HG03342 (cell line): ENCODE data around the gene ASPG.

ENCODE experiments used
- ATAC-seq: cut with Tn5 transposase; IDR thresholded peaks from one replicate; pipeline ENCODE4 v1.9.1; 2021; ENCODE audit warnings: mild to moderate bottlenecking, moderate library complexity; ENCODE audit not compliant: unreplicated experiment

Gene ASPG

DNA sequence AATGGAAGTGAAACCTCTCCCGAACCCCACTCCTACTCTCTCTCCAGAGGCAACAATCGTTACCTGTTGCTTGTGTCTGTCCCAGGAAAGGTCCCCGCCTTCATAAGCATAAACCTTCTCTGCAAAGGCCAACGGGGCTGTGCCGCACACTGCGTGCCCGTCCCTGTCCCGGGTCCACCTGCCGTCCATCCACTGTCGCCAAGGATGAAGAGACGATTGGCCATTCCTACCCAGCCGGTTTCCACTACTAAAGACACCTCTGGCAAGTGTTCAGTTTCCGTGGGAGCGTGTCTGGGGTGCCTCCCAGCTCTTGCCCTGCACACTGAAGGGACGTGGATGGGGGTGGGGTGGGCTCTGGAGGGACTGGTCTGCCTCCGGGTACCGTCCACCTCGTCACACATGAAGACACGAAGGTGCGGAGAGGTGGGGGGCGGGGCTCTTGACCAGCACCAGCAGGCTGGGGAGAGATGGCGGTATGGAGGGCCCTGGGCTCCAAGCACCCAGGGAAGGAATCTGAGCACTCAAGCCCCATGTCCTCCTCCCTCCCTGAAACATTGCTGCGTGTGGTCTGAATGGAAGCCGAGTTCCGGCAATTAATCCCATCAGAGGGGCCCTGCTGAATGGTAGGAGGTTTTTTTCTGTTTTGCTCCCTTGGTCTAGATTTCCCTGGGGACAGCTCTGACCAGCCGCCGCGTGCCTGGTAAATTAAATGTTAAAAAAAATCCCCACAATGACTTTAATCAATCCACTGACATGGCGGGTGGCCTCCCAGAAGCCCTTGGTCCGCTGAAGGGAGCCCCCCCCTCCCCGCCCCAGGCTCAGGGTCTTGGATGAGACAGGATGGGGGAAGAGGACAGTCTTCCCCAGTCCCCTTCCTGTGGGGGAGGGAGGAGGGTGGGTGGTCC, 48.8 kb downstream of the ASPG start:
- ATAC-seq = no peak

DNA sequence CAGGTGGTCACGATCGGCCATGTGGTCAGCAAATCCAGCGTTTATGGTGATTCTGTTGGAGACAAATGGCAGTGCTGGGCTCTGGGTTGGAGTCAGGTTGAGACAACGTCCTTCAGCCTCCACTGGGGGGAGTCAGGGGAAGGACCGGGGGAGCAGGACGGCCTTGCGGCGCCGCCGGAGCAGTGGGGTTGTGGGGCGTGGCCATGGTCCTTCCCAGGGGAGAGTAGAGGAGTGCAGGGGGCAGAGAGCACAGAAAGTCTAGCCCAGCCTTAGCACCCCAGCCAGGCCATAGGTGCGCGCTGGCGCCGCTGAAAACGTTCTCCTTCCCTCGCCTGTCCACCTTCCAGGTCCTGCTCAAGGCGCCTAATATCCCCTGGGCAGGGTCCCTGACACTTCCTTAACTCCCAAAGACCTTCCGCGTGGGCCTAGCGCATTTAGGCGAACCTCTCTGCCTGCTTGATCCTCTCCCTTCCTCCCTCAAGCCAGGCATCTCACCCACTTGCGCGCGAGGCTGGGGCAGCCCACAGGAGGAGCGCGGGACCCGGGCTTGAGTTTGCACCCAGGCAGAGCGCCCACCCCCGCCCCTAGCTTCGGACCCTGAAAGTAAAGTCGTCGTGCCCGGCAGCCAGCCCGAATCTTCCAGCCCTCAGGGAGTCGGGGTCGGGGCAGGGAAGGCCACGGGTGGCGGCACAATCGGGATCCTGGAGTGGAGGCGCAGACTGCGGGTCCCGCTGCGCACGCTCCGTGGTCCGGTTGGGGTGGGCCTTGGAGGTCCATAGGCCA, 49.8 kb downstream of the ASPG start:
- ATAC-seq = no peak

DNA sequence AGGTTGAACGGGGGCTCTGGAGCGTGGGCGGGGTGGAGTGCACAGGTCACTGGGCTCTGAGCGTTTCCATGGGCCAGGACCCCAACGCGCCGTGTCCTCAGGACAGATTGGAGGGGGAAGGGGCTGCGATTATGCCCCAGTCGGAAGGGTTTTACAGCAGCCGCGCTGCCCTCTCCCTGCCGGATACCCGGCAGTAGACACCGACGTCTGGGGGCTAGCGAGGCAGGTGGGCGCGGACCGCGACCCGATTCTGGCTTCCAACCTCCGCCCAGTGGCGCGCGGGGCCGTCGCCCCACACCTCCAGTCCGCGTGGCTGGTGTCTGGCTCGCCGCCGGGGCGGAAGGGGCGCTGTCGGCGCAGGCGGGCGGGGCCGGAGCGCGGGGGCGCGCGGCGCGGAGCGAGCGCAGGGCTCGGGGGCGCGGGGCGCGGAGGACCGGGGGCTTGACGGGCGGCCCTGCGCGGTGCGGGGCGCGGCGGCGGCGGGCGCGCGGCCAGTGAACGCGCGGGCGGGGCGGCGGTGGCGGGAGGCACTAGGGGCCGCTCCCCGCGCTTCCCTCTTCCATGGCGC, 50.5 kb downstream of the ASPG start:
- ATAC-seq = no peak

DNA sequence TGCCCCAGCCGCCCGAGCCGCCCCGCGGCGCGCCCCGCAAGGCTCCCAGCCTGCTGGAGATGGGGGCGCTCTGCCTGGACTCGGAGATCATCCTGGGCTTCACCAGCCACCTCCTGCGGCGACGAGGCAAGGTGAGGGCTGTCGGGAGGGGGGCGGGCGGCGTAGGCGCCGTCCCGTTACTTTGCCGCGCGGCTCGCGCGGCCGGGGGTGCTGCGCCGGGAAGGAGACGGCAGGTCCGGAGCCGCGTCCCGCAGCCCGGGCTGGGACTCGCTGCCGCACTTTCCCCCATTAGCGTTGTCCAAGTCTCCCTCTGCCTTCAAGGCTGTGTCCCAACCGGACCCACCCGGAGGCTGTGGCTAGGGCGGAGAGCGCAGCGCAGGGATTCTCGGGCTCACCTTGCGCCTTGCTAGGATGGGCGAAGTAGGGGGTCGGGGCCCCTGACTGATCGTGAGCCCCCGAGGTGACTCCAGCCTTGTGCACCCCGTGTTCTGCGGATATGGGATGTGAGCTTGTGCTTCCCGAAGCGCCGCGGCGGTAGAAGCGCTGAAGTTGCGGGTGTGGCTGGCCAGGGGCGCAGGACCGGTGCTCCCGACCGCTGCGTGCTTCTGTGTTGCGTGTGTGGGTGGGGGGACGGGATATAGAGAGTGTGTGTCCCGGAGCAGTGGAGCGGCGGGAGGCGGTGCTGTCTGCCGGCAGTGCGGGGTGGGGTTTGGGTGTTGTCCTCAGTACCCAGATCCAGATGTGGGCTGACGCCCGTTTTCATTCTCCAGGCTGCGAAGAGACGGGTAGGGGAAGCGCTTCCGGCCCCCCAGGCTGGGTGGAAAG, 51.2 kb downstream of the ASPG start:
- ATAC-seq = no peak

DNA sequence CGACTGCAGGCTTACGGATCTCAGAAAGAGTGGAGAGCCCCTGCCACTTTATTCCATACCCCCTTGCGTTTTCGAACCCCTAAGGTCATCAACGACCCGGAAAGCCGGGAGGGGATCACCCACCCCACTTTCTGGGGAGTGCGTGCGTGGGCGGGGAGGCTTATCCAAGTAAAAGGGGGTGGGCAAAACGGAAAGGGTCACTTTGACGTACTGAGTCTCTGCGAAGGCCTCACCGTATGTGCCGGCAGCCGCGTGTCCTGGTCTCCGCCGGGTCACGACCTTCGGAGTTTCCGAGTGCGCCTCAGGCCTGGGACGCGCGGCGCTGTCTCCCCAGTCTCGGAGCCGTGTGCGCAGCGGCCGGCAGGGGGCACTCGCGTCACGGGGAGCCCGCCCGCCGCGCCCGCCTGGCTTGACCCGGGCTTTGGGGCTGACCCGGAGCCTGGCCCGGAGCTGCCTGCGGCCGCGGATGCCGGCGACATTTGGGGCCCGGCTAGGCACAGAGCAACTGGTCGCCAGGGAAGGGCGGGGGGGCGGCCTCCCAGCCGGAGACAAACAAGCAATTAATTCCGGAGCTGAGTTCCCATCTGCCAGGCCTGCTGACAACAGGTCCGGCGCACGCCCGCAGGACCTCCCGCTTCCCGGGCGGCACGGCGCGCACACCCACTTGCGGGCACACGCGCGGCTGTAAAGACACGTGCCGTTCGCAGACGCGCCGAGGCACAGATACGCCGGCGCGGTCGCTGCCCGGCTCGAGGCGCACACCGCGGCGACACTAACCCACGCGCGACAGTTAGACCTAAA, 52.0 kb downstream of the ASPG start:
- ATAC-seq = no peak

DNA sequence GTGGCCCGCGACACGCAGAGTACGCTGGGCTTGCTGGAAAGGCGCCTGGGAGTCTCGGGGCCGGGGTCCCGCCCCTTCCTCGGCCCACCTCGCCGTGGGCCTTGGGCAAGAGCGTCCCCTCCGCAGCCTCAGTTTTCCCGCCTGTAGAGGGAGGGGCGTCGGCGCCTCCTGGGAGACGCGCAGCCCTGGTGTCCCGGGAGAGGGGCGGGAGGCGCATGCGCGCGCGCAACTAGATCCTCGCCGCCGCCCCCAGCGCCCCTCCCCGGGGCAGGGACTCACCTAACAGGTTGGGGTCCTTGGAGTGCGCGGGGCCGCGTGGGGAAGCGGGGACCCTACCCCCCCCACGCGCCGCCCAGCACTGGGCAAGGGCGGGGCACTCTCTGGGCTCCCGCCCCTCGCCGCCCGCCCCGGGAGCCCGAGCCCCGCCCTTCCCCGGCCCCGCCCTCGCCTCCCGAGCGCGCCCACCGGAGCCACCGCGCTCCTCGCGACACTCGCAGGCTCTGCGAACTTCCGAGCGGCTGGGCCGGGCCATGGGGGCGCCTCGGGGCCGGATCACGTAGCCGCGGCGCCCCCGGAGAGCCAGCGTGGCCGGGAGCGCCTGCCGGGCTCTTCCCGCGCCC, 52.7 kb downstream of the ASPG start, which contains the start of gene KIF26A:
KIF26A (plus strand) TSS at position 490 of the 620 bp plus-strand sequence. CDS start 136 bp downstream, outside the sequence.
- no peak for ATAC-seq

DNA sequence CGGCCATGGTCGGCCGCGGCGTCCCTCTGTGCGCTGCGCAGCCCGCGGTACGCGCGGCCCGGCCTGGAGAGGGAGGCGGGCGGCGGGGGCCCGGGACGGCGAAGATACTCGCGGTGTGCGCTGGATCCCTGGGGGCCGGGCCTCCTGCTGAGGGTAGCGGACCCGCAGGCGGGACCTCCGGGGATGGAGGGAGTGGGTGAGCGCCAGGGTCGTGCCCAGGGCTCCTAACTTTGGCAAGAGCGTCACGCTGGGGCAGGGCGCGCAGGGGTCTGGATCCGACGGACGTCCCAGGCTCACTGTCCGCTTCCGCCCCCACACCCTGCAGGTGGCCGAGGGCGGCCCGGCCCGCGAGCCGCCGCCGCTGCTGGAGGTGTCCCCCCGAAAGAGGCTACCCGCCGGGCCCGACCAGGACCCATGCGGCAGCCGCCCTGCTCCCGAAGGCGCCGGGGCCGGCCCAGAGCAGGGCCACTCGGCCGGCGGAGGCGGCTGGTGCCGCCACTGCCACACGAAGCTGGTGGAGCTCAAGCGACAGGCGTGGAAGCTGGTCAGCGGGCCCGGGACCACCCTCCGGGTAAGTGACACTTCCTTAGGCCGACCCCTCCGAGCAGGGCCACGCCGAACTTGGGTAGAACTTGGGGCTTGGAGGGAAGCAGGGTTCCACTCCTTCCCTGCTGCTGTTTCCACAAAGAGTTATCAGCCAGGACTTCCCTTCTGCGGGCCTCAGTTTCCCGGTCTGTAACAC, 53.4 kb downstream of the ASPG start:
- ATAC-seq = no peak

DNA sequence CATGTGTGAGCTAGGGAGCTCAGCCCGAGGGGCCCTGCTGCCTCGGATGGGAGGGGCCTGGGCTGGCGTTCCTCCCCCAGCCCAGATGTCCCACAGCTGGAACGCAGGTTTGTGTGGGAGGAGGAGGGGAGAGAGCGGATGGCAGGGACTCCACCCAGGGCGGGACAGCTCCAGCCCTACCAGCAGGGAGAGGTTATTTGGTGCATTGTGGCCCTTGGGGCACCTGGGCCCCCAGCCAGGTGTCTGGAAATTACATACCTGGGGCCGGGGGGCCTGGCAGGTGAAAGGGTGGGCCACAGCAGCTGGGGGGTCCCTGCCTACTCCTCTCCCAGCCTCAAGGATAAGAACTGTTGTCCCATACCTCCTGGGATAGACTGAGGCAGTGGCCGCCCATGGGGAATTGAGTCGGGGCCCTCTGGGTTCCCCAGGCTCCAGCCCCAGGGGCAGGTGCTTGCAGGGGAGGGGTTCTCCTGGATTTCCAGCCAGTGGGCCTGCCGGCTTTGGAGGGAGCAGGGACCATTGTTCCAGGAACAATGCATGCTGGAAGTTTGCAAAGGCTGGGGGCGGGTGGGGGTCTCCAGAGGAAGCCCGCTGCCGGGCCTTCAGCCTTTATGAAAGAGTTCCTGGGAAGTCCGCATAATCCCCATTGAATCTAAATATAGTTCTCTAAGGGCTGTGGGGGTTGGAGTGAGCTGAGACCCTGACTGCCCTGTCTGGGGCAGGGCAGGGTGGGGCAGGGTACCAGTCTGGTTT, 54.1 kb downstream of the ASPG start:
- ATAC-seq = no peak

DNA sequence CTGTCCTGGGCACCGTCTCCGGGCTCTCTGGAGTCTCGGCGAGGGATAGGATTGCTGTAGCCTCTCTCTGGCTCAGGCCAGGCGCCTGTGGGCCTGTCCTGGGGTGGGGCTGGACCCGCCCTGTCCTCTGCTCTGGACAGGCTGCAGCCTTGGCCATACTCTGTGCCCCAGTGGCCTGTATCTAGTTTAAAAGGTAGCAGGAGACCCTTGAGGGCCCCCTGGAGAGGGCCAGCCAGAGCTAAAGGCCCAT, 54.6 kb downstream of the ASPG start:
- no peak for ATAC-seq

DNA sequence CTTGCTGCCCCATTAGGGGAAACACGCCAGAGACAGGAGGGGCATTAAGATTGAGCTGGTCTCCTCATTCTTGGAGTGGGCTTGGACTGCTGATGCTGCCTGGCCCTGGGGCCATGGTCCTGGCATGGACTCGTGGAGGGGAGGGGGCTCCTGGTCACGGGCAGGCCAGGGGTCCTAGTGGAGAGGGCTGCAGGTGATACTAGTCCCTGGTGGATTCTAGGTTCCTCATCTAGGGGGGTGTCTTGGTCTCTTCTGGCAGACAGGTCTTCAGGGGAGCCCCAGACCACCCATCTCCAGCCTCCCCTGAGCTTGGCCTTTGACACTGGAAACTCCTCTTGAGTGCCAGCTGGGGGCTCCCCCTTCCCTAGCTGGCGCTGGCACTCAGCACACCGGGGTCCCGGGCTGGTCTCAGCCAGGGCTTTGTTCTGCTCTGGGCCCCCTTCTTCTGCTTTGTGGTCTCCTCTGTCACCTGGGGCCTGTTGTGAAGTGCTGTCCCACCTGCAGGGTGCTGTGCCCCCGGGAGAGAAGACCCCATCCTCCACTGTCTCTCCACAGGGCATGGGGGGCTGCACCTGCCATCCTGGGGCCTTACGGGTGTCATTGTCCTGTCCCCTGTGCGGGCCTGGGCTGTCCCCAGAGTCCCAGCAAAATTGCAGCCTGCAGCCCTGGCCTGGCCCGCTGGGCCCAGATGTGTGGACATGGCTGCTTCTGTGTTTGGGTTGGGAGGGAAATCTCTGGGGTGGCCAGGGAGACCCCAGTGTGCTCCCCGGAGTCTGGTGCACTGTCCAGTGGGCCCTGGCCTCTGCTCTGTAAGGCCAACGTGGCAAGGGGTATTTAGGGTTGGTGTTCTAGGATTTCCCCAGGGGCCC, 55.2 kb downstream of the ASPG start:
- no peak for ATAC-seq

DNA sequence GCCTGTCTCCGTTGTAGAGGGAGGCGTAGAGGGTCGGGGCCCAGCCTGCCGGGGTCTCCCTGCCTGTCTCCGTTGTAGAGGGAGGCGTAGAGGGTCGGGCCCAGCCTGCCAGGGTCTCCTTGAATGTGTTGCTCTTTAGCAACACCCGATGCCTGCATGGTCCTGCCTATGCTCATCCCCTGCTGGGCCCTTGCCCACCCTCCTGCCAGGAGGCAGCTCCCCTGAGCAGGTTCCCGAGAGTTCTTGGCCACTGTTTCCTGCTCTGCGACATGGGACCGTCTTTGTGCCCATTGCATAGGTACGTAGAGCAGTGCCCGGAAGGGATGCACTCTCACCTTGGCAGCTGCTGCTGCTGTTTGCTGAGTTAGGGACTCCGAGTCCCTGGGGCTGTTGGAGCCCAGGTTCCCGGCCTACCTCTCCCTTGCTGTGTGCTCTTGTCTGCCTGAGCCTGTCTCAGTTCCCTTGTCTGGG, 56.2 kb downstream of the ASPG start:
- no peak for ATAC-seq

DNA sequence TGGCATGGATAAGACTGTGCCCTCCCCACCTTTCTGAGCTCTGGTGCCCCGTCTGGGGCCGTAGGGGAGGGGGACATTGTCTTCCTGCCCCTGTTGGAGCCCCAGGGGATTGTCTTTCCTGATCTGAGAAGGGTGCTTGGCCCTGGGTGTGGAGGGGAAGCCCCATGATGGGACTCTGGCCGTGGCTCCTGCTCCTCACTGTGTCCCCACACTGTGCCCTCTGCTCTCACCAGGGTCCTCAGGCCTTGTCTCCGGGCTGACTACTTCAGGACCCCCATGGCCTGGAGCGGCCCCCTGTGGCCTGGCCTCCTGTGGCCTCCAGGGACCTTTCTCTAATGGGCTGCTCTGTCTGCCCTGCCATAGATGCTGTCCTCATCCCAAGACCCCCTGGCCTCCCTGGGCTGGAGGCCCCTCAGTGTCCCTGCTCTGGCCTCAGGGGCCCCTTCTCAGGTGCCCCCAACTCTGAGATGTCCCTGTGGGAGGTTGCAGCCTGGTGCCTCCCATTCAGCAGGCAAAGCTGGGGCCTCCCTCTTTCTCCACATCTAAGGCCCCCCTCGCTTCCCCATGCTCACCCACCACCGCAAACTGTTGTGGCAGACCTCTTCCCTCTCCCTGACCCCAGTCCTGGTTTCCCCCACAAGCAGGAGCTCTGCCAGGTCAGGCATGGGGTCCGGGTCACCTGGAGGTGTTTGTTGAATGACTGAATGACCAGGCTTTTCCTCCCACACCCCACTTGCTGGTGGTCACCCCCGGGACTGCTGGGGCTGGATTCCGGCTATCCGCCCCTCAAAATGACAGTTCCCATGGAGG, 56.8 kb downstream of the ASPG start:
- no peak for ATAC-seq

DNA sequence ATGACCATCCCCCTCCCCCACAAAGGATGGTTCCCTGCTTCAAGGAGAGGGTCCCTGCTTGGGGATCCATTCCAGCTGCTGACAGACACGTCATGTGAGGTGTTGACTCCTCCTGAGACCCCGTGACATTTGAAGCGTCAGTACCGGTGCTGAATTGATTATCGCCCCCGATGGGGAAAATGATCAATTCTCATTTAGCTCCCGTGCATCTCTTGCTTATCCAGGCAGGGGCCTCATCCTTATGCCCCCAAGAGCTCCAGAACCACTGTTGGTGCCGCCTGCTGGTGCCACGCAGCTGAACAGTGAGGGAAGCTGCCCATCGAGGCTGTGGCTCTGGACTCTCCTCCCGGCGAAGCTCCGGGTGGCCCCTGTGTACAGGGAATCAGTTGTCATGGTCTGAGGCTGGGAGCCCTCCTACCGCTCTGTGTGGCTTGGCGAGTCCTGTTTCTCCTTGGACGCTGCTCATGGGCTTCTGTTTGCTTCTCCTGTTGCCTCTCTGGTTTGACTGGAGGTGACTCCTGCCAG, 57.5 kb downstream of the ASPG start:
- ATAC-seq = no peak

DNA sequence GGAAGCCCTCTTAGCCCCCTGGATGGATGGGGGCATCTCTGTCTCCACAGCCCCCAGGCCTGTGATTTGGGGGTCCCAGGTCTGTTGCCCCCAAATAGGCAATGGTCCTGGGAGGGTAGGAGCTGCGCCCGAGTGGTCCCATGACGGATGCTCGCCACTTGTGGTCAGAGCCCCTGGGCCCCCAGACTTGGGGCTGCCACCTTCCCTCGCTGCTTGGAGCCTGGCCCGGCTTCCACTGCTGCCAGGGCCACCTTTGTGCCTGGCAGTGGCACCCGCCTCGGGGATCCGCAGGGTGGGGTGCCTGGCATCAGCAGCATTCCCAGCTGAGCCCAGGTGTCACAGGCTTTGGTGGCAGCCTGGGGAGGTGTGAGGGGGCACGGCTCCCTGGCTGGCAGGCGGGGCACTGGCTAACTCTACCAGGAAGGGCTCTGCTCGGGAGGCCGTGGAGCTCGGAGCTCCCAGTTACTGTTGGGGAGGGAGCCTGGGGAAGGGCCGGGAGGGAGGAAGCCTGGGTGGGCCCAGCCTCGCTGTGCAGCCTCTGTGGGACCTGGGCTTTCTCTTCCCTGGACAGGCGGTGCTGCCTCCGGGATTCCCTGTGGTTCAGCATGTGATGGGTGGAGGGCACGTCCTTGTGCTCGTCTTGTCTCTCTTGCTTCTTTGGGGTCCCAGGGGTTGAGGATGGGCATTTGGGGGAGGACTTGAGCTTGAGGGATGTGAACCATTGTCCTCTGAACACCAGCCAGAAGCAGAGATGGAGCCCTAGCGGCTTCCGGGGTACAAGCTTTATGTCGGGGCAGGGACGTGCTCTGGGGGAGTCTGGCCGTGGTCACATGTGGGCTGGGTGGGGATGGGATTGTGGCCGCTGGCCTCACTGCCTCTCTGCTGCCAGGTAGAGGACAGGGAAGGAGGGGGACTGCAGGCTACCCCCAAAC, 58.3 kb downstream of the ASPG start:
- ATAC-seq = no peak

DNA sequence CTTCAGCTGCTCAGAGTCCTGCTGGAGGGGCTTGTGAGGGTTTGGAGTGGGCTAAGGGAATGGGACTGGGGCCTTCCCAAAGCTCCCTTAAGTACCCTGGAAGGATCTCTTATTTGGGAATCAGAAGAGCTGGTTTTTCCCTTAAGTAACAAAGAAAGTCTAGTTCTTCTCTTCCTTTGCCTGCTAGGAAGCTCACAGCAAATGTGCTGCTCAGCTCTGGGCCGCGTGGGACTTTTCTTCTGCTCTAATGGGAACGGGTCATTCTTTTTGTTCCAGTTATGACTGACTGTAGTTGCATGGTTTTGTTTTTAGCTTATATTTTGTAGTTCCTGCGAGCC, 58.9 kb downstream of the ASPG start:
- ATAC-seq = no peak
